Adrenal gland (tissue), 12 donors: Measurements from ENCODE around the gene LPCAT2. TPM values are rescaled to one million over a fixed set of nuclear protein-coding genes. Genes with fewer than 3 reads are reported as not detected.

Experiments used
- DNase-seq, 7 donors: peaks; one replicate each; pipeline ENCODE4 v3.0.0-alpha.2; 2019 to 2020
- H3K27ac ChIP-seq, 5 donors: fragments of 200-600 bp; sonication (generic) in 4 of 5; 1 replicate in 3 of 5; 2 replicates in 2 of 5; pipeline versions ENCODE4 v1.5.1 to v1.8.0; 2016 to 2020; ENCODE audit warnings: mild to moderate bottlenecking in 1 of 5
- H3K27me3 ChIP-seq: fragments of 200-600 bp; 2 replicates; pipeline ENCODE4 v1.8.0; 2021
- H3K36me3 ChIP-seq, 2 donors: fragments of 200-600 bp; replicated peaks in 1 of 2; 1 replicate in 1 of 2; 2 replicates in 1 of 2; pipeline versions ENCODE4 v1.5.1 to v1.8.0; 2018 to 2022
- H3K4me1 ChIP-seq, 2 donors: fragments of 200-600 bp; replicated peaks in 1 of 2; 1 replicate in 1 of 2; 2 replicates in 1 of 2; pipeline versions ENCODE4 v1.5.1 to v1.8.0; 2018 to 2021
- H3K4me3 ChIP-seq, 4 donors: fragments of 200-600 bp; sonication (generic) in 3 of 4; one replicate each; pipeline ENCODE4 v1.5.1; 2016 to 2018
- H3K9me3 ChIP-seq, 3 donors: fragments of 200-600 bp; sonication (generic) in 1 of 3; replicated peaks in 1 of 3; 1 replicate in 2 of 3; 2 replicates in 1 of 3; pipeline versions ENCODE4 v1.5.1 to v1.8.0; 2016 to 2021
- POLR2A ChIP-seq, 2 donors: fragments of 450-650 bp; IDR thresholded peaks; one replicate each; pipeline ENCODE4 v1.6.1; 2017; ENCODE audit warnings: antibody characterized with exemption in 2 of 2, mild to moderate bottlenecking in 2 of 2, moderate library complexity in 1 of 2
- intact Hi-C, 2 donors: fragments of 100-400 bp; cut with DNase I; formaldehyde crosslinking; loops; one replicate each; pipeline versions ENCODE4 v1.14.1 to v1.15.0; 2022 to 2023
- polyA plus RNA-seq, 3 donors: library from polyadenylated mRNA; stranded (reverse); fragments of 200-250 nt in 2 of 3; fragments of 350-450 nt in 1 of 3; fragmentation: Illumina TruSeq in 1 of 3; extraction: RNeasy Lipid Tissue Mini Kit (QIAGEN cat#74804) in 1 of 3; gene quantifications; one replicate each; pipeline ENCODE4 v1.2.3, GENCODE V29; 2013 to 2014
- total RNA-seq, 9 donors: library from RNA; depleted of rRNA in 4 of 9; stranded (reverse); fragments of >200 nt in 4 of 9; fragments of 120-200 nt in 1 of 9; fragmentation: NEBNext Ultra II Directional in 1 of 9; extraction: Animal tissue kit (Norgen Biotek cat#: 25700) in 1 of 9; gene quantifications; one replicate each; pipeline versions ENCODE4 v1.1.0 to v1.2.4, GENCODE V29; 2013 to 2023
- TF ChIP-seq, protein P1 (sequence below), 6 experiments: fragments of 450-650 bp in 4 of 6; fragments of 200-600 bp in 2 of 6; sonication (generic) in 1 of 6; IDR thresholded peaks; 1 replicate in 5 of 6; 2 replicates in 1 of 6; pipeline versions ENCODE4 v1.5.1 to v1.8.0; 2016 to 2021; ENCODE audit warnings: antibody characterized with exemption in 6 of 6, mild to moderate bottlenecking in 2 of 6, moderate library complexity in 1 of 6
- donor health status: healthy with polysubstance abuse.
- donor health status: Bipolar disorder and iron deficiency.
- donor health status: DM: yes; HTN: yes; CAD: no.
- donor health status: DM: no; HTN: no; CAD: no.
- donor health status: DM: no; HTN: no; CAD: no.
- donor health status: DM: yes; HTN: yes; CAD: no.

Gene LPCAT2
- total and polyA plus RNA-seq, 12 donors, result 7.1 to 33.1 (median 16.4) TPM

DNA sequence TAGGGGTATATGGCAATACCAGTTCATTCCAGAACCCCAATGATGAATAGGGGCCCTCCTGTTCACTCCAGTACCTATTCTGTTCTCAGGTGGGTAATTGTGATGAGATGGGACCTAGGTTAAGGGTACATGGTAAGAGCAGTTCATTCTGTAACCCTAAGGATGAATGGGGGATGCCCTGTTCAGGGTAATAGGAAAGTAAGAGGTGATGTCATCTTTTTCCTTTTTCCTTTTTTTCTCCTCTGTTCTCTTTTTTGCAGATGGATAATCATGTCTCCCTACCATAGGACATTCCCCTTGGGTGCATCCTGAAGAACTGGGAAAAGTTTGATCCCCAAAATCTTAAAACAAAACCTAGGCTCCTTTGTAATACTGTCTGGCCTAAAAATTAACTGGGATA lies 121.9 kb downstream of the LPCAT2 start:
- no peaks in the 10 kb centered on the region for H3K27me3 ChIP-seq
- DNase-seq, result no peak
- H3K4me1 ChIP-seq, result no peaks in the 10 kb centered on the region
- no peak overlapping the region for H3K4me3 ChIP-seq
- no peak overlapping the region for H3K27ac ChIP-seq
- no peak for TF ChIP-seq POLR2A (IDR thresholded peaks at IDR 0.05)
- TF ChIP-seq, protein P1, sequence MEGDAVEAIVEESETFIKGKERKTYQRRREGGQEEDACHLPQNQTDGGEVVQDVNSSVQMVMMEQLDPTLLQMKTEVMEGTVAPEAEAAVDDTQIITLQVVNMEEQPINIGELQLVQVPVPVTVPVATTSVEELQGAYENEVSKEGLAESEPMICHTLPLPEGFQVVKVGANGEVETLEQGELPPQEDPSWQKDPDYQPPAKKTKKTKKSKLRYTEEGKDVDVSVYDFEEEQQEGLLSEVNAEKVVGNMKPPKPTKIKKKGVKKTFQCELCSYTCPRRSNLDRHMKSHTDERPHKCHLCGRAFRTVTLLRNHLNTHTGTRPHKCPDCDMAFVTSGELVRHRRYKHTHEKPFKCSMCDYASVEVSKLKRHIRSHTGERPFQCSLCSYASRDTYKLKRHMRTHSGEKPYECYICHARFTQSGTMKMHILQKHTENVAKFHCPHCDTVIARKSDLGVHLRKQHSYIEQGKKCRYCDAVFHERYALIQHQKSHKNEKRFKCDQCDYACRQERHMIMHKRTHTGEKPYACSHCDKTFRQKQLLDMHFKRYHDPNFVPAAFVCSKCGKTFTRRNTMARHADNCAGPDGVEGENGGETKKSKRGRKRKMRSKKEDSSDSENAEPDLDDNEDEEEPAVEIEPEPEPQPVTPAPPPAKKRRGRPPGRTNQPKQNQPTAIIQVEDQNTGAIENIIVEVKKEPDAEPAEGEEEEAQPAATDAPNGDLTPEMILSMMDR (IDR thresholded peaks at IDR 0.05), result no peak
- no peaks in the 10 kb centered on the region for H3K36me3 ChIP-seq
- H3K9me3 ChIP-seq, result no peaks in the 10 kb centered on the region
- intact Hi-C loops, result no loop called here

DNA sequence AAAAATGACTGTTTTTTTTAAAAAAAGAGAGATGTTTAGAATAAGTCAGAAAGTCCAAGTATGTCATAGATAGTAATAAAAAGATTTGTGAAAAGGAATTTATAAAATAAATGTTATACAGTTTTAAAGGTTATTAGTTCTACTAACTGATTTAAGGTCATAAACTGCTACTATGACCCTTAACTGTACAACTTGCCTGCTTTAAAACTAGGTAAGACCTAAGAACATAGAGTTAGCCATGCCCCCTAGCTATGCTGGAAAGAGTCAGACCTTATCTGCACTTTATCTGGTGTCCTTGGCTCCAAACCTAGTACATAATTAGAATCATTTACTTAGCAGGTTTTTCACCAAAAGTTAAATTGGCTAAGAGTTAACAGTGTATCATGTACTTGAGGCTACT lies 123.4 kb downstream of the LPCAT2 start:
- no peak for TF ChIP-seq POLR2A (IDR thresholded peaks at IDR 0.05)
- TF ChIP-seq, protein P1 (IDR thresholded peaks at IDR 0.05), result no peak
- no peak overlapping the region for H3K27ac ChIP-seq
- no peaks in the 10 kb centered on the region for H3K36me3 ChIP-seq
- intact Hi-C loops, result no loop called here
- H3K4me3 ChIP-seq, result no peak overlapping the region
- no peaks in the 10 kb centered on the region for H3K27me3 ChIP-seq
- no peaks in the 10 kb centered on the region for H3K4me1 ChIP-seq
- no peaks in the 10 kb centered on the region for H3K9me3 ChIP-seq
- no peak for DNase-seq

DNA sequence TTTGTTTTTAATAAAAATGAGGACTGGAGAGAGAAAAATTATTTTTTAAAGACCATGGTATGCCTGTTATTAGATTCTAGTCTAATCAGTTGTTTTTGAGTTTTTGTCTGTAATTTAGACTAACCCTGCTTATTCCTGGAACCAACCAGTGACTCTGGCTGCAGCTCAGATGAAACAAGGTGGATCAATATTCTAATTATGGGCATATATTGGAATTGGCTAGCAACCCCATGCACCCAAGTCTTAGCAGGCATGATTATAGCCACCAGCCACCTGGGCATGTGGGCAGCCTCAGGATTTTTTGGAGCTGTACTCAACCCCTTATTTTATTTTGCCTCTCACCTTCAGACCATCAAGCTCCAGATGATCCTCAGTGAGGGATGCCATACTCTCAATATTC lies 125.3 kb downstream of the LPCAT2 start:
- Histone ChIP-seq H3K36me3 (no peaks in the 10 kb centered on the region), H3K4me1 (no peaks in the 10 kb centered on the region), H3K4me3 (no peak overlapping the region), H3K9me3 (no peaks in the 10 kb centered on the region), H3K27ac (no peak overlapping the region), H3K27me3 (no peaks in the 10 kb centered on the region)
- intact Hi-C loops, result no loop called here
- DNase-seq, result no peak
- no peak for TF ChIP-seq POLR2A (IDR thresholded peaks at IDR 0.05)
- TF ChIP-seq, protein P1 (IDR thresholded peaks at IDR 0.05), result no peak

Other genes starting within 250 kb of the LPCAT2 start
- gene IRX6, start 184.9 kb upstream of the LPCAT2 start, total RNA-seq, result under 1 TPM in 1 of 9 donors, not detected in 8; 0.13 TPM
- under 1 TPM in 1 of 3 donors, not detected in 2; 0.61 TPM for gene IRX6, start 184.9 kb upstream of the LPCAT2 start, polyA plus RNA-seq
- 100 to 1,000 TPM in 5 of 9 donors, 10 to 100 TPM in 4; 16.6 to 248 (median 113) TPM for gene MMP2, start 29.9 kb upstream of the LPCAT2 start, total RNA-seq
- gene MMP2, start 29.9 kb upstream of the LPCAT2 start, polyA plus RNA-seq, result 10 to 100 TPM; 43.6 to 69.2 (median 53.6) TPM
- gene CAPNS2, start 57.6 kb downstream of the LPCAT2 start, total RNA-seq, result 1 to 10 TPM in 1 of 9 donors, under 1 TPM in 5, not detected in 3; 0.25 to 1.3 (median 0.42) TPM
- under 1 TPM; 0.13 to 0.56 (median 0.15) TPM for gene CAPNS2, start 57.6 kb downstream of the LPCAT2 start, polyA plus RNA-seq
- gene SLC6A2, start 146.9 kb downstream of the LPCAT2 start, total RNA-seq, result 10 to 100 TPM in 4 of 9 donors, 1 to 10 TPM in 3, under 1 TPM in 2; 0.26 to 32.8 (median 4.9) TPM
- 10 to 100 TPM in 2 of 3 donors, 1 to 10 TPM in 1; 1.6 to 12.5 (median 12.4) TPM for gene SLC6A2, start 146.9 kb downstream of the LPCAT2 start, polyA plus RNA-seq